Activated T-cell treated with anti-CD3 and anti-CD28 coated beads, Interleukin-2, amount 50 U/mL, for 1 hour (primary cell): ENCODE results near the gene ATR.
"Not testable (repeated sequence)": the region's sequence is repeated elsewhere in the genome, so short reads cannot be mapped to it uniquely, and the experiment has no call there.

Experiments
- DNase-seq: peaks from one replicate; pipeline ENCODE4 v3.0.0-alpha.2; 2020

The ATR gene

DNA sequence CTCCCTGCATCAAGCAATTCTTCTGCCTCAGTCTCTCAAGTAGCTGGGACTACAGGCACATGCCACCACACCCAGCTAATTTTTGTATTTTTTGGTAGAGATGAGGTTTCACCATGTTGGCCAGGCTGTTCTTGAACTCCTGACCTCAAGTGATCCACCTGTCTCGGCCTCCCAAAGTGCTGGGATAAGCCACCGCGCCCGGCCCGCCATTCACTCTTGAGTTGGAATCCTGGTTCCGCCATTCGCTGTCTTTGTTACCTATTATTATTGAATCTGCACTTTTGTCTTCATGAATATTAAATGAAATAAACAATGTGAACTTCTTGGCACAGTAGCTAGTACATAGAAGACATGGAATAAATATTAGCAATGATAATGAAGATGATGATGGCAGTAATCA is 13.7 kb upstream of the ATR start:
- not testable (repeated sequence) for DNase-seq

DNA sequence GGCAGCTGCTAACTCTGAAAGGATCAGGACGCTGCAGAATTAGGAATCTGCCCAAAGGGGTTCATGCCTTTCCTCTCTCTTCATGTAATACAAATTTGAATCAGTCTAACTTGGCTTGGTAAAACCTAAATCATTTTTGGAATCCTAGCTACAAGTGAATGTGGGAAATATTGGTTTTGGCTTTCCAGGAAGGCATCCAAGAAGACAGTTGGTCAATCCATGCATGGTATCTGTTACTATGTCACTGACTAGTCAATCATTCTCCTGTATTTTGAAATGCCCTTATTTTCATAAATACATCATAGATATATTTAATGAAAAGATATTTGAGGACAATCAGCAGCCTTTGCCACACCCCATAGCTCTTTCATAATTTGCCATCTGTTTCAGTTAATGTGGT is 10.2 kb upstream of the ATR start:
- DNase-seq: no peak

DNA sequence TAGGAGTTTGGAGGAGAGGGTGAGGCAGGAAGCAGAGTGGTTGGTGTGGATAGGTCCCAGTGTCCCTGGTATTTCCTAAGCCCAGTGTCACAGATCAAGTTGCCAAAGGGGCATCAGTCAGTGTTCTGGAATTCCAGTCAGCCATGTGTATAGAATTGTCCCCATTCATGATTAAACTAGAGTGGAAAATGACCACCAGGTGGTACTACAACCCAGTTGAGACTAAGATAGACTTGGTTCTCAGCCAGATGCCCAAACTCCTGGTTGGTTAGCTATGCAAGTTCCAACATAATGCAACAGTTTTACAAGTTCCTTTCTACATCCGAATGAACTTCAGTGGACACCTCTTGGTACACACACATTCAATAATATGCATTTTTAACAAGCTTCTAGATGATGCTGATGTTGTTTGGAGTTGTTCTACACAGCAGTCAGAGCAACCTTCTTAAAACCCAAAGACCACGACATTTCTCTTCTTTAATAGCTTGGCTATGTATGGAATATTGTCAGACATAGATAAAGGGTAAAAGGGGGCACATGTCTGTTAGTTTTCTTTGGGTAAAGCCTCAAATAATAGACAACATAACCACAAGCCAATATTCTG is 8.4 kb upstream of the ATR start:
- DNase-seq: no peak

DNA sequence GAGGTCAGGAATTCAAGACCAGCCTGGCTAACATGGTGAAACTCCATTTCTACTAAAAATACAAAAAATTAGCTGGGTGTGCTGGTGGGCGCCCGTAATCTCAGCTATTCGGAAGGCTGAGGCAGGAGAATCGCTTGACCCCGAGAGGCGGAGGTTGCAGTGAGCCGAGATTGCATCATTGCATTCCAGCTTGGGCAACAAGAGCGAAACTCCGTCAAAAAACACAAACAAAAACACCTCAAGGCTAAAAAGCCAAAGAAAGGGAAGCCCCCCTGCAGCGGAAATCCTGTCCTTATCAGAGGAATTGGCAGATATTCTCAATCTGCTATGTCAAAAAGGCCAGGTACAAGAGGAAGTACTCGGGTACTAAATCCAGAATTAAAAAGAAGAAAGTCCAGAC is 2.5 kb upstream of the ATR start:
- DNase-seq: not testable (repeated sequence)

DNA sequence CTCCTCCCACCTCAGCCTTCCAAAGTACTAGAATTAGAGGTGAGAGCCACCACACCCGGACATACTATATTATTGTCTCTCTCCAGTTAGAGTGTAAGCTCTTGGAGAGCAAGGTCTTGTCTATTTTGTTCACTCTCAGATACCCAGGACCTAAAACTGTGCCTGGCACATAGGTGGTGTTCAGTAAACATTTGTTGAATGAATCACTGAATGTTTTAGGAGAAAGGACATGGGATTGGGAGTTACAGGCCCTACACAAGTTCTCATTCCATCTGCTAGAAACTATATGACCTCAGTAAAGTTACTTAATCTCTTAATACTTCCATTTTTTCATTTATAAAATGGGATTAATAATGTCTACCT is 1.5 kb upstream of the ATR start:
- no peak for DNase-seq

DNA sequence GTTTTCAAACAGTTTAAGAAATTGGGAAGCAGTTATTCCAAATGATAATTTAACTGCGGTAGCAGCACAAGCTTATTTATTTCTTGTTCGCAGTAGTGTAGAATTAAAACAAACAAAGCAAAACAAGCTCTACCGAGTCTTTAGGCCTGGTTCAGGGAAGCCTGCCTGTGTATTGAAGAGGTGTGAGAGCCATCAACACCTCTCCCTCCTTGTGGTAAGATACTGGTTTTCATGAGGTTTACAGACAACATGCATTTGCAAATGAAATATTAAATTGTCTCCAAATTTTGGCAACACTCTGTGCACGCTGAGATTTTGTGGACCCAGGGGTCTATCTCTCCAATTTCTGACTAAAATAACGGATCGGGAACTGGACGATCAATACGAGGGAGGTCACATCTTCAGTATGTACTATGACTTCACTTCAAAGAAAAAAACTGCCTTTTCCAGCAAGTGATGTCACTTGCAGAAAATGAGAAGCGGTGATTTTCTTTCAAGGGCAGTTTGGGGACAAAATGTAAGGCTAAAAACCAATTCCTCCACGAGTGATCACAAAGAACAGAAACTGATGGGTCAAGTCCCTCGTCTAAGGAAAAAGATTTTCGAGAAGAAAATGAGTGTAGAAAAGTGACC is 721 bp downstream of the ATR start:
- DNase-seq: no peak

DNA sequence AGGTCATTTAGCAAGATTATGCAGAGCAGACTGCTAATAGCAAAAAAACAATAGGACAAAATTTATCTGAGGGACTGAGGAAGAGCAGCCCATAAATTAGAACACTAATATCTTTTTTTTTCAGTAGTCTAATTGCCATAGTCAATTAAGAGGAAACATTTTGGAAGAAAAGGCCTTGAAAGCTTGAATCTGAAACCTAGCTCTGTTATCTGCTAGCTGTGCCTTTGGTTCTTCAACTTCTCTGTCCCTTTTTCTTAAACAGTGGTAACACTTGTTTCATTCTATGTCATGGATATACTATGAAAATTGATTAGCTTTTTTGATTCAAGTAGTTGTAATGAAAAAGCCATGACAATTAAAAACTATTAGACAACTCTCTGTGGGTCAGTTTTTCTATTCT is 1.7 kb downstream of the ATR start:
- DNase-seq: no peak

DNA sequence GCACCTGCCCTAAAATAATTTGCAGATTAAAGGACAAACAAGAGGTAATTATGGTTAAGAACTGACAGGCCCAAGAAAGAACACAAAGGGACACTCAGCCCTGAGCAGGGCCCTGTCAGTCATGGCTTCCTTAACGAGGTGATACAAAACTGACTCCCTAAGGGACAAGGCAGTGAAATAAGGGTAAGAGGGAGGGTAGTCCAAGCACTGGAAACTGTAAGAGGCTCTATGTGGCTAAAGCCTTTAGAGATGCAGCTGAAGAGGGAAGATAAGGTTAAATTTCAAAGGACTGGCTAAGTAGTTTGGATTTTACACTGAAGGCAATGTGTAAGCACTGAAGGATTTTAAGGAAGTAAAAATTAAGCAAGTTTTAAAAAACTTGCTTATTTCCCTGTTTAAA is 3.9 kb downstream of the ATR start:
- DNase-seq: no peak

DNA sequence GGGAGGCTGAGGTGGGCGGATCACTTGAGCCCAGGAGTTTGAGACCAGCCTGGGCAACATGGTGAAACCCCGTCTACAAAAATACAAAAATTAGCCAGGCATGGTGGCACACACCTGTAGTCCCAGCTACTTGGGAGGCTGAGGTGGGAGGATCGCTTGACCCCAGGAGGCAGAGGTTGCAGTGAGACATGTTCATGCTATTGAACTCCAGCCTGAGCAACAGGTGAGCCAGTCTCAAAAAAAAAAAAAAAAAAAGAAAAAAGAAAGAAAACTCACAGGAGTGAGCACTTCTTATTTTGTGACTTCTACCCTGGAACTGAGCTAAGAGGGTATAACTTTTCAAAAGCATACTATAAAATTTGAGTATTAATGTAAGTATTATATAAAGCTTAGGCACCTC is 4.3 kb downstream of the ATR start:
- DNase-seq: not testable (repeated sequence)

DNA sequence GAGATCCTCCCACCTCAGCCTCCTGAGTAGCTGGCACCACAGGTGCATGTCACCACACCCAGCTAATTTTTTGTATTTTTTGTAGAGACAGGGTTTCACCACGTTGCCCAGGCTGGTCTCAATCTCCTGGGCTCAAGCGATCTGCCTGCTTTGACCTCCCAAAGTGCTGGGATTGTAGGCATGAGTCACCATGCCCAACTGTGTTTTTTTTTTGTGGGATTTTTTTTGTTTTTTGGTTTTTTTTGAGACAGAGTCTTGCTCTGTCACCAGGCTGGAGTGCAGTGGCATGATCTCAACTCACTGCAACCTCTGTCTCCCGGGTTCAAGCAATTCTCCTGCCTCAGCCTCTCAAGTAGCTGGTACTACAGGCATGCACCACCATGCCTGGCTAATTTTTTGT is 9.1 kb downstream of the ATR start:
- DNase-seq: not testable (repeated sequence)

DNA sequence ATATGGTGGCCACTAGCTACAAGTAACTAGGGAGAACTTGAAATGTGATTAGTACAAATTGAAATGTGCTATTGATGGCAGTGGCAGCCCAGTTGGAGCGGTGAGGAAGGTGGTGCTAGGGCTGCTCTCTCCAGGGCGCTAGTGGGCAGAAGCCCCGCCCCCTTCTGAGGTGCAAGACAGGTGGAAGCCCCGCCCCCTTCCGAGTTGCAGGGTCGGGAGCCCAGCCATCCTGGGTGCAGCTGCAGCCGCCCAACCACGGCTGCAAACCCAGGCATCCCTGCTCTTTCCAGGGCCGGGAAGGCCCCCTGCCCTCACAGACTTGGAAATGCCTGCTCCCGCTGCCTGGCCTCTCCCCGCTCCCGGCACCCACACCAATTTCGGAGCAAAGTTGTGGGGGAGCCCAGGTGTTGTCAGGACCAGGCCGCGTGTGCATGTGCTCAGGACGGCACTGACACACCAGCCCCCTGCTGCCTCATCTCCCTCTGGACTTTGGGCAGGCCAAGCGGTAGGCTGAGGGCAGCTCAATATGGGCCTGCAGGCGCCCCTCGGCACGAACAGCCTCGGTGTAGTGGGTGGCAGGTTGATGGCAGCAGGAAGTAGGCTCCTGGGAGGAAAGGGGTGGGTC is 10.0 kb downstream of the ATR start:
- no peak for DNase-seq

DNA sequence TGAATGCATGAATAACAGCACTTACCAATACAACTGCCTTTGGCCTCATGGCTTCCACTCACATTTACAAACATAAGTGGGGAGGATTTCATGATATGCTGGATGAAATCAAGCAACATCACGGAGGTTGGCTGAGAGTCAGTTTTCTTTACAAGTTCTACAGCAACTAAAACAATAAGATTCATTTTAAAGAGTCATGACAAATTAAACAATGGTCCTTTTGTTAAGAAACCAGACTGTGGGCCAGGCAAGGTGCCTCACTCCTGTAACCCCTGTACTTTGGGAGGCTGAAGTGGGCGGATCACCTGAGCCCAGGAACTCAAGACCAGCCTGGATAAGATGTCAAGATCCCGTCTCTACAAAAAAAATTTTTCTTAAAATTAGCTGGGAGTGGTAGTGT is 12.4 kb downstream of the ATR start:
- no peak for DNase-seq

DNA sequence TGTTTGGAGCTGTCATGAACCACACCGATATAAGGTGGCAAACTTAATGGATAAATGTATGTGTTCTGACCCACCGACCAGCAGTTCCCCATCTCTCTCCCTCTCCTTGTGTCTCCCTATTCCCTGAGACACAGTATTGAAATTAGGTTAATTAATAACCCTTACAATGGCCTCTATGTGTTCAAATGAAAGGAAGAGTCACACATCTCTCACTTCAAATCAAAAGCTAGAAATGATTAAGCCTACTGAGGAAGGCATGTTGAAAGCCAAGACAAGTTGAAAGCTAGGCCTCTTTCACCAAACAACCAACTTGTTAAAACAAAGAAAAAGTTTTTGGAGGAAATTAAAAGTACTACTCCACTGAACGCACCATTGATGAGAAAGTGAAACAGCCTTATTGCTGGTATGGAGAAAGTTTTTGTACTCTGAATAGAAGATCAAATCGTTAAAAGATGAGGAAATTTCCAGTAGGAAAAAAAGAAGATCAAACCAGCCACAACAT is 15.0 kb downstream of the ATR start:
- no peak for DNase-seq

DNA sequence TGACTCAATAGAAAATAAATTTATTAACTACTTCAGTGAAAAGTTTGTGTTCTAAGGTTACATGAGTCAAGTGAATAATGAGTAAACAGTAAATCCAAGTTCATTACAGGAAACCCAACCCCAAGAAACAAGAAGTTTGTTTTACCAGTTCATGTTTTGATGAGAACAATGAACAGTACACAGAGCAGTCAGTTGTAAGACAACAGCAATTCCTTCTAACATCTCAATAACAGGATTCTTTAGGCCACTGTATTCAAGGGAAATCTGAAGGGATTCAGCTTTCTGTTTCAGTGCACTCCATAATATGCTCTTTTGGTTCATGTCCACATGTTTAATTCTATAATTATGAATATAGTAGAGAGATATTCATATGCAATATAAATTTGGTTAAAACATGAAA is 18.4 kb downstream of the ATR start:
- DNase-seq: no peak

DNA sequence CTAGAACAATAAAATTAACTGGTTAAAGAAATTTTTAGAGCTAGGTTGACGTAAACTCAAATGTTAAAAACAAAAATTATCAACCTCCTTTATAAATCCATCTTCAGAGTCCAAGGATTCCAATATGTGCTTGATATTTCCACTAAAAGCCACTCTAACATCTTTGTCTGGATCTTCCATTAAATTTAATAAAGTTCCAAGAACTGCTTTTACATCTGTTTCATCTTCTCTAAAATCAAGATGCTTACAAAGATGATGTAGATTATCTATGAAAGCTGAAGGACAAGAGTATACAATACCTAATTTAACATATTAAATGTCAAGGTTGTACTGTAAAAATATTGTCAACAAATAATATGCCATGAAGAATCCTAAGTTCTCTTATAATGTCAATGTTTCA is 24.8 kb downstream of the ATR start:
- DNase-seq: no peak

DNA sequence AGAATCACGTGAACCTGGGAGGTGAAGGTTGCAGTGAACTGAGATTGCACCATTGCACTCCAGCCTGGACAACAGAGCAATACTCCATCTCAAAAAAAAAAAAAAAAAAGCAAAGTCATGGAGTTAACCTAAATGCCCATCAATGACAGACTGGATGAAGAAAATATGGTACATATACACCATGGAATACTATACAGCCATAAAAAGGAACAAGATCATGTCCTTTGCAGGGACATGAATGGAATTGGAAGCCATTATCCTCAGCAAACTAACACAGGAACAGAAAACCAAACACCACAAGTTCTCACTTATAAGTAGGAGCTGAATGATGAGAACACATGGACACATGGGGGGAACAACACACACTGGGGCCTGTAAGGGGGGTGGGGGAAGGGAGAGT is 26.0 kb downstream of the ATR start:
- DNase-seq: not testable (repeated sequence)

DNA sequence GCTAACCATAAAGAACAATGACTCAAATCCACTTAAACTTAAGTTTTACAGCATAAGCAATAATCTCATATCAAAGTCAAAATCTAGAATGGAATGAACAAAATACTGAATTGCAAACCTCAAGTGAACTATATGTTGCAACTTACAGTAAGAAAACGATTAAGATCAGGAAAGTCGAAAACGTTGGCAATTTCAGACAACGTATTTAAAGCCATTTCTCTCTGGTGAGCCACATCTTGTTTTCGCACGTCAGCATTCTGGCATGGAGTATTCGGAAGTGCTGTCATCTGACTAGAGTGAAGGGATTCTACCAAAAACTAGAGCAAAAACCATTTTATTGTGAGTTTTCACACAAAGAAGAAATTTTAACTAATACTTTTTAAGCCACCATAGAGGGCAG is 28.5 kb downstream of the ATR start:
- no peak for DNase-seq

DNA sequence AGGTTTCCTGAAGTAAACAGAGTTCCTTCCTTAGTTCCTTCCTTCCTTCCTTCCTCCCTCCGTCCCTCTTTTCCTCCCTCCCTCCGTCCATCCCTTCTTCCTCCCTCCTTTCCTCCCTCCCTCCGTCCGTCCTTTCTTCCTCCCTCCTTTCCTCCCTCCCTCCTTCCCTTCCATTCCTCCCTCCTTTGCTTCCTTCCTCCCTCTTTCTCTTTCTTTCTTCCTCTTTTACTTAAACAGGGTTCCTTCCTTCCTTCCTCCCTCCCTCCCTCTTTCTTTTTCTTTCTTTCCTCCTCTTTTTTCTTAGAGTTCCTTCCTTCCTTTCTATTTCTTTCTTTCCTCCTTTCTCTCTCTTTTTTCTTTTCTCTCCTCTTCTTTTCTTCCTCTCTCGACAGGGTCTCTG is 35.2 kb downstream of the ATR start:
- DNase-seq: no peak

DNA sequence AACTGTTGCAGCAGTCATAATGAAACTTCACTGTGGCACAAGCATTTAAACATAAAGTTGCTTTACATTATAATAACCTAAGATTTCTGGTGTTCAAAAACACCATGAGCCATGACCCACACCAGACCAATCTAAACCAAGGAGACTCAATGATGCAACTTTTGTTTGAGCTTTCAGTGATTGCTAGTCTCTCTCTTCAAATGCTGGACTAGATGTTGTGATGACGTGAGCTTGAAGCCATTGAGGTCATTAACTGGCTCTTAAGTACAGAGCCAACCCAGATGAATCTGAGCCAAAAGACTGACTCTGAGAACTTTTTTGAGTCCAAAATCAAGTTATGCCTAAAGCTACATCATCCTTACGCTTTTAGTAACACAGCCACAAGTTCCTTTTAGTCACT is 36.5 kb downstream of the ATR start:
- no peak for DNase-seq

DNA sequence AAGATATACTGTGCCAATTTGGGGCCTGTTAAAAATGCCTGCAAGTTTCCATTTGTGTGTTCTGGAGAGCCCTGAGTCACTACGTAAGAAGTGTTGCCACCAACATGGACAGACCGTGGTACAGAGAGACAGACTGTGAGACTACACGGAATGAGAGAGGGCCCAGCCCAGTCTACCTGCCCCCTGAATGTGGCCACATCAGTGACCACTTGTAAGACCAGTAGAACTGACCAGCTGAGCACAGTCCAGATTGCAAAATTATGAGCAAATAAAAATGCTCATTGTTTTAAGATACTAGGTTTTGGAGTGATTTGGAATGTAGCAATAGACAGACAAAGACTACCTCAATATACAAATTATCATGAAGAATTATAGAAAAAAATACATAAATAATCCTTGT is 42.0 kb downstream of the ATR start:
- DNase-seq: no peak

DNA sequence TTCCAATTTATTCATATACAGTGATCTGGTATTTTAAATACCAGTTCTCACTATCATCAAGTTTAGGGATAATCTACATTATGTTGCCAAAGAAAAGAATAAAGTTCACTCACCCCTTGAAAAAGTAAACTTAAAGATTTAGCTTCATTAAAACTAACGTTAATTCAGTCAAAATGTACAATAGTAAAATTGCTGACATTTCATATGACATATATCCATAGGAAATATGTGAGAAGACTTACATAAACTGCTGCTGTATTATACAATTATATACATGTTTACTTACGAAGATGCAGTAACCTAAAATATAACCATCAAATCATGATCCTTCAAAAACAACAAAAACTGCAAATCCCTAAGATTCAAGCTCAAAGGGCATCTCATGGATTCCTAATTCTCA is 44.0 kb downstream of the ATR start:
- no peak for DNase-seq

DNA sequence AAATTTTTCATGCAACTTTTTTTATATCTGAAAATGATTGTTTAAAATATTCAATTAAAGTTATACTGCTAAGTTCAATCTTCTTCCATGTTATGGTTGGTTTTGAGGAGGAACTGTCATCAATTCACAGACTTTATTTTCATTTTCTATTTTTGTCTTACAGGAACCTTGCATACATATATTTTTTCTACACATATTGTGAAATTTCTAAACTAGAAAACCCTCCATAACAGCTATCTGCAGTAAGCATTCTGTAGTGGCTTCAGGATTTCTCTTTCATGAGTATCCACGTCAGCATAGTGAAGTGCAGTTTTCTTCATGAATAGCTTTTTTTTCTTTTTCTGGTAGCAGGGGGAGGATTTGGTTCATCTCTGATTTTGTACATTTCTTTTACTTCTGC is 48.2 kb downstream of the ATR start:
- no peak for DNase-seq

DNA sequence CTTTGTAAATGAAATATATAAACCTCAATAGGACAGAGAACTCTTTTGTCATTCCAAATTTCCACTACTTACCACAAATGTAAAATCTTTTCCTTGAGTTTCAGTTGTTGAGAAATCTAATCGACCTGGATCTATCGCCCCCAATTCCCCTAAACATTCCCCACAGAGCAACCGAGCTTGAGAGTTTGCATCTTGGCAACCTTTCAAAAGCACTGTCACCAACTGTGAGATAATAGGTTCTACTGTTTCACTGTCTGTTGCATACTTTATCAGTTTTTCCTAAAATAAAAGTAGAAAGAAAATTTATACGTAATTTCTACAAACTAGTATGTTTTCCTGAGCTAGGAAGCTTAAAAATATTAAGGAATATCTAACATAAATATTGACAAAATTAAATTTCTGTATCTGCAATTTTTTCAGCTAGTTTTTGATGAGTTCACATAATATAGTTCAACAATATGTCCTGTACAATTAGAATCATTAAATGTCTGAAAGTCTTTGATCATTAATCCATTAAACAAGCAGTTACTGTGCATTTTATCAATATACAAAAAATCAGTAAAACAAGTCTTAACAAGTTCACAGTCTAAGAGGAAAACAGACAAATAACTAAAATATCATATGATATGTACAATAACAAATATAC is 54.5 kb downstream of the ATR start:
- DNase-seq: no peak

DNA sequence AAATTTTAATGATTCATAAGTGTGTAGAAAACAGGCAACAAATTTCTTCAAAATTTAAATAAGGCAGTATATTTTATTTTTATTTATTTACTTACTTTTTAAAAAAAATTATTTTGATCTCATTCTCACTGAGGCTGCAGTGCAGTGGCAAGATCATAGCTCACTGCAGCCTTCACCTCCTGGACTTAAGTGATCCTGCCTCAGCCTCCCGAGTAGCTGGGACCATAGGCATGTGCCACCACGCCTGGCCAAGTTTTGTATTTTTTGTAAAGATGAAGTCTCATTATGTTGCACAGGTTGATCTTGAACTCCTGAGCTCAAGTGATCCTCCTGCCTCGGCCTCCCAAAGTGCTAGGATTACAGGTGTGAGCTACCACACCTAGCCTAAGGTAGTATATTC is 69.5 kb downstream of the ATR start:
- DNase-seq: peak; percentile 22
